HL-60 (cell line): ENCODE measurements around the gene ATP8B4.

Source experiments
- CTCF ChIP-seq: IDR thresholded peaks from one replicate; pipeline ENCODE4 v1.5.1; 2011; ENCODE audit warnings: low read length, control low read depth, inconsistent platforms; ENCODE audit not compliant: insufficient read depth
- GABPA ChIP-seq: IDR thresholded peaks from 2 replicates; pipeline ENCODE4 v1.6.1; 2012; ENCODE audit warnings: low read depth
- POLR2AphosphoS5 ChIP-seq: IDR thresholded peaks from 2 replicates; pipeline ENCODE4 v1.6.1; 2012; ENCODE audit warnings: low read depth
- REST ChIP-seq: IDR thresholded peaks from 2 replicates; pipeline ENCODE4 v1.6.1; 2012; ENCODE audit warnings: low read depth; ENCODE audit not compliant: insufficient replicate concordance
- SPI1 ChIP-seq: IDR thresholded peaks from 2 replicates; pipeline ENCODE4 v1.6.1; 2012; ENCODE audit warnings: low read depth, mild to moderate bottlenecking, borderline replicate concordance

GRCh38 chr15:50140983-50141382 lies 21.9 kb upstream of the ATP8B4 start:
- TF ChIP-seq CTCF (no peak), SPI1 (no peak), POLR2AphosphoS5 (no peak), REST (no peak), GABPA (no peak)
